ACHN (cell line): ENCODE results near the gene ATP5PO.
A peak's percentile ranks its signal among the peaks of the same experiment; 100 is the strongest.

Experiments
- DNase-seq: peaks from one replicate; pipeline ENCODE4 v3.0.0-alpha.2; 2015
- in situ Hi-C: cut with HindIII; loops from 2 replicates; pipeline ENCODE4 v1.10.0; 2017; ENCODE audit warnings: low sequenced_read_pairs, low pct_ligation_motif_present, low pct_unique_long_range_greater_than_20kb

The ATP5PO gene

GRCh38 chr21:33908760-33909159, 6.8 kb downstream of the ATP5PO start:
- no peak for DNase-seq
- in situ Hi-C loops: no loop called here

GRCh38 chr21:33904041-33904440, 11.6 kb downstream of the ATP5PO start:
- in situ Hi-C loops: no loop called here

GRCh38 chr21:33902349-33902748, 13.3 kb downstream of the ATP5PO start:
- in situ Hi-C loops: no loop called here
- DNase-seq: no peak

More at GRCh38 chr21:33904041-33904440, 11.6 kb downstream of the ATP5PO start:
- DNase-seq: no peak

- DNase-seq: peak; percentile 51
- in situ Hi-C loops: no loop called here
Measured at GRCh38 chr21:33901412-33902288, 14.0 kb downstream of the ATP5PO start.

GRCh38 chr21:33899199-33899598, 16.4 kb downstream of the ATP5PO start:
- in situ Hi-C loops: no loop called here

GRCh38 chr21:33898586-33898985, 17.0 kb downstream of the ATP5PO start:
- in situ Hi-C loops: no loop called here
- DNase-seq: no peak

More at GRCh38 chr21:33899199-33899598, 16.4 kb downstream of the ATP5PO start:
- DNase-seq: no peak

- no peak for DNase-seq
- in situ Hi-C loops: no loop called here
Measured at GRCh38 chr21:33897739-33898138, 17.9 kb downstream of the ATP5PO start.

- DNase-seq: no peak
- in situ Hi-C loops: no loop called here
Measured at GRCh38 chr21:33897098-33897497, 18.5 kb downstream of the ATP5PO start.

GRCh38 chr21:33896691-33897090, 18.9 kb downstream of the ATP5PO start:
- DNase-seq: no peak
- in situ Hi-C loops: no loop called here

GRCh38 chr21:33895356-33895755, 20.2 kb downstream of the ATP5PO start:
- no peak for DNase-seq
- in situ Hi-C loops: no loop called here

- DNase-seq: peak; percentile 85
- in situ Hi-C loops: no loop called here
Measured at GRCh38 chr21:33894736-33895288, 20.8 kb downstream of the ATP5PO start.

- no peak for DNase-seq
- in situ Hi-C loops: no loop called here
Measured at GRCh38 chr21:33893917-33894316, 21.7 kb downstream of the ATP5PO start.

GRCh38 chr21:33892853-33893252, 22.8 kb downstream of the ATP5PO start:
- in situ Hi-C loops: no loop called here
- DNase-seq: no peak

GRCh38 chr21:33890187-33890586, 25.4 kb downstream of the ATP5PO start:
- in situ Hi-C loops: no loop called here
- no peak for DNase-seq

- in situ Hi-C loops: no loop called here
- peak; percentile 62 for DNase-seq
Measured at GRCh38 chr21:33886321-33886720, 29.3 kb downstream of the ATP5PO start.

- in situ Hi-C loops: no loop called here
- DNase-seq: no peak
Measured at GRCh38 chr21:33885172-33885514, 30.5 kb downstream of the ATP5PO start.

GRCh38 chr21:33884376-33885171, 31.0 kb downstream of the ATP5PO start:
- in situ Hi-C loops: no loop called here
- no peak for DNase-seq

GRCh38 chr21:33883118-33883517, 32.5 kb downstream of the ATP5PO start:
- in situ Hi-C loops: no loop called here

GRCh38 chr21:33881689-33882440, 33.7 kb downstream of the ATP5PO start:
- in situ Hi-C loops: no loop called here
- DNase-seq: no peak

More at GRCh38 chr21:33883118-33883517, 32.5 kb downstream of the ATP5PO start:
- no peak for DNase-seq
